ENCODE data around the gene PTPRJ. TPM values are rescaled to one million over a fixed set of nuclear protein-coding genes. Genes with fewer than 3 reads are reported as not detected.

PTPRJ gene
- total RNA-seq, 3 donors from 2014 or later: 14.6 to 15.7 (median 14.7) TPM

DNA sequence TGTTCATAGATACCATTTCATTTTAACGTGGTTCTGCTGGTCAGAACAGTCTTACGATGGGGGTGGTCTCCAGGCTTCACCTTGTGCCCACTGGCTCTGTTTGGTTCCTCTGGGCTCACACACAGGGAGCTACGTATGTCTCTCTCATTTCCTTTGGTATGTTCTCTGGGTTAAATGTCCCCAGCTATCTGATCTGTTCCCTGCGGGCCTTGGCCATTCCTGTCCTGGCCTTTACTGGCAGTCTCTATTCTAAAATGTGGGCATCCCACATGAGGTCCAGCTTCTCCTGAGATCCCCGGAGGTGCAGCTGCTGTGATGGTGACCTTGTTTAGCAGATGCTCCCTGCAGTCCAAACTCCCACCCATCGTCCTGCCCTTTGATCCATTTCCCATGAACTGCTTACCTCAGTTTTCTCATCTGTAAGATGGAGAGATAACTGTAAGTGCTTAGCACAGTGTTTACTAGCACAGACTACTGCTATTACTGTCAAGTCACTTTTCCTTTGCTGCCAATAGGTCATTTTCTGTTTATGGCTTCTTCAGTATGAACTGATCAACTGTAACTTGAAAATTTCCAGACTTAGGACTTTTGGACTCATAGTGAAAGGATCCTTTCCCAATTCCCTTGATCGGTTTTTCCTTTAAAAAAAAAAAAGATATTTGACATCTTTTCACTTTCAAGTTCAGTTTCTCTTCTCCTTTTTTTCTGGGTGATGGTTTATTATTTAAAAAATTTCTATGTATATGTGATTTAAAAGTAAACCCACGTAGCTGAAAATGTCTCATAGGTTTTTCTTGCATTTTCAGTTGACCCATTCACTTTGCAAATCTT, 92.9 kb downstream of the PTPRJ start:
- Histone ChIP-seq H3K27ac (no peak overlapping the region), H3K36me3 (no peaks in the 10 kb centered on the region), H3K27me3 (no peaks in the 10 kb centered on the region), H3K4me1 (no peaks in the 10 kb centered on the region), H3K9me3 (no peaks in the 10 kb centered on the region), H3K4me3 (no peak overlapping the region)
- TF ChIP-seq POLR2AphosphoS5 (IDR thresholded peaks at IDR 0.05) (no peak), POLR2A (IDR thresholded peaks at IDR 0.05) (no peak)
- TF ChIP-seq, protein P1, sequence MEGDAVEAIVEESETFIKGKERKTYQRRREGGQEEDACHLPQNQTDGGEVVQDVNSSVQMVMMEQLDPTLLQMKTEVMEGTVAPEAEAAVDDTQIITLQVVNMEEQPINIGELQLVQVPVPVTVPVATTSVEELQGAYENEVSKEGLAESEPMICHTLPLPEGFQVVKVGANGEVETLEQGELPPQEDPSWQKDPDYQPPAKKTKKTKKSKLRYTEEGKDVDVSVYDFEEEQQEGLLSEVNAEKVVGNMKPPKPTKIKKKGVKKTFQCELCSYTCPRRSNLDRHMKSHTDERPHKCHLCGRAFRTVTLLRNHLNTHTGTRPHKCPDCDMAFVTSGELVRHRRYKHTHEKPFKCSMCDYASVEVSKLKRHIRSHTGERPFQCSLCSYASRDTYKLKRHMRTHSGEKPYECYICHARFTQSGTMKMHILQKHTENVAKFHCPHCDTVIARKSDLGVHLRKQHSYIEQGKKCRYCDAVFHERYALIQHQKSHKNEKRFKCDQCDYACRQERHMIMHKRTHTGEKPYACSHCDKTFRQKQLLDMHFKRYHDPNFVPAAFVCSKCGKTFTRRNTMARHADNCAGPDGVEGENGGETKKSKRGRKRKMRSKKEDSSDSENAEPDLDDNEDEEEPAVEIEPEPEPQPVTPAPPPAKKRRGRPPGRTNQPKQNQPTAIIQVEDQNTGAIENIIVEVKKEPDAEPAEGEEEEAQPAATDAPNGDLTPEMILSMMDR (IDR thresholded peaks at IDR 0.05): no peak
- intact Hi-C loops (cut with DNase I; ENCODE audit: low total_unique reads): no loop called here
- no peak for DNase-seq (ENCODE audit: low spot score in 2 of 2)

DNA sequence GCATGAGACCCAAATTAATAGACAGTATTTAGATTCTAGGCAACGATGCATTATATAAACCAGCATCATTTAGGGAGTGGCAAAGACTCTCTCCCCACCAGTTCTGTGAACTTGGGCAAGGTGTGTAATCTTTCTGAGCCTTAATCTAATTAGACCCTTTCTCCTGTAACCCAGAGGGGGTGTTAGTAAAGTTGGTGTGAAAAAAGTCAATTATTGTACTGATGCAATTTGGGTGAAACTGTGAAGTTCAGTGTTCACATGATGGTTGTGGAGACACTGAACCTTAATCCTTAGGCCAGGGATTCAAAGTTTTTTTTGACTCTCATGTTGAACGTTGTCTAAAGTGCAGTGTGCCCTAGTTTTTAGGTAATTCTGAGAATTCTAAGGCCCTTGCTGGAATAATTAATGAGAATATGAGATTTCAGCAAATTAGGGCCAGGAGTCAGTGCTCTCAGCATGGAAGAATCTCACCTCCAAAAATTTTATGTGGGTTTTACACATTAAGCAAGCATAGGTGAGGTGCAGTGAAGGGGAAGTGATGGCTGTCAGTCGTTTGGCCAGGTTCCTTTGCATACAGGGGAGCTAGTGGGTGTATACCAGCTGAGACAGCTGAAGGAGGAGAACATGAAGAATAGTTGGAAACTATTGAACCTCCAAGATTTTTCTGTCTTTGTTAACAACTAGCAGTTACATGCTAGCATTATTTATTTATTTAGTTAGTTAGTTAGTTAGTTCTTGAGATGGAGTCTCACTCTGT, 94.2 kb downstream of the PTPRJ start:
- intact Hi-C loops (cut with DNase I; ENCODE audit: low total_unique reads): no loop called here
- Histone ChIP-seq H3K9me3 (no peaks in the 10 kb centered on the region), H3K27ac (no peak overlapping the region), H3K4me3 (no peak overlapping the region), H3K27me3 (no peaks in the 10 kb centered on the region), H3K36me3 (no peaks in the 10 kb centered on the region), H3K4me1 (no peaks in the 10 kb centered on the region)
- TF ChIP-seq, protein P1 (IDR thresholded peaks at IDR 0.05): no peak
- TF ChIP-seq POLR2AphosphoS5 (IDR thresholded peaks at IDR 0.05) (no peak), POLR2A (IDR thresholded peaks at IDR 0.05) (no peak)
- no peak for DNase-seq (ENCODE audit: low spot score in 2 of 2)

DNA sequence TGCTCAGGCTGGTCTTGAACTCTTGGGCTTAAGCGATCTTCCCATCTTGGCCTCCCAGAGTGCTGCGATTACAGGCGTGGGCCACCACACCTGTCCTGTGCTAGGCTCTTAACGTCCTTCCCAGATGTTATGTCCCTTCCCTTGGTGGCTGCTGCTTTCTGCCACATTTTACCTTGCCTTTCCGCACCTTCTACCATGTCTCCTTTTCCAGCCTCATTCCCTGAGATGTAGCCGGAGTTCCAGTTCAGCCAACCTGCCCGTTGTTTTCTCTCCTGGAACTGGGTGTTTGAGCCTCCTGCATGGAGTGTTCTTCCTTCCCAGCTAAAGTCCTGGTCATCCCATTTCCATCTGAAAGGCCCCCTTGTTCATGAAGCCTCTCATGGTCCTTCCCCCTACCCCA, 95.3 kb downstream of the PTPRJ start:
- no peak overlapping the region for H3K27ac ChIP-seq
- DNase-seq (ENCODE audit: low spot score in 2 of 2): no peak
- intact Hi-C loops (cut with DNase I; ENCODE audit: low total_unique reads): no loop called here

DNA sequence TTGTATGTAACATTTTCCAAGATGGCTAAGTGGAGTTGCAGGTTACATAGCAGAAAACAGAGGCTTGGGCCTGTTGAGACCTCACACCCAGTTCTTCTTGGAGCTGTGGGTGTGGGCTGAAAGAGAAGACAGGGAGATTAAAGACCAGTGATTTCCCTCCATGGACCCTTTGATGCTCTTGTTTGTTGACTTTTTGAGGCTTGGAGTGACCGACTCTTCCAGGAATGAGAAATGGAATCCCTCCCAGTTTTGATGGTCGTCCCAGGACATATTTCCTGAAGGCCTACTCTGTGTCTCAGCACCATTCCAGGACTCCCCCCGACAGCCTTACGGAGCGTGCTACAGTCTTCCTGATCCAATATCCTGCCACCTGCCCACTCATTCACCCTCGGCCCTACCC, 96.9 kb downstream of the PTPRJ start:
- Histone ChIP-seq H3K27ac (no peak overlapping the region), H3K4me3 (no peak overlapping the region), H3K4me1 (no peaks in the 10 kb centered on the region), H3K36me3 (no peaks in the 10 kb centered on the region), H3K9me3 (no peaks in the 10 kb centered on the region), H3K27me3 (no peaks in the 10 kb centered on the region)
- intact Hi-C loops (cut with DNase I; ENCODE audit: low total_unique reads): no loop called here
- no peak for DNase-seq (ENCODE audit: low spot score in 2 of 2)
- TF ChIP-seq, protein P1 (IDR thresholded peaks at IDR 0.05): no peak
- no peak for TF ChIP-seq POLR2A (IDR thresholded peaks at IDR 0.05)
- TF ChIP-seq POLR2AphosphoS5 (IDR thresholded peaks at IDR 0.05): no peak

More for the DNA sequence above, 95.3 kb downstream of the PTPRJ start:
- TF ChIP-seq POLR2AphosphoS5 (IDR thresholded peaks at IDR 0.05): no peak
- TF ChIP-seq POLR2A (IDR thresholded peaks at IDR 0.05): no peak
- TF ChIP-seq, protein P1 (IDR thresholded peaks at IDR 0.05): no peak
- H3K36me3 ChIP-seq: no peaks in the 10 kb centered on the region
- H3K4me1 ChIP-seq: no peaks in the 10 kb centered on the region
- no peaks in the 10 kb centered on the region for H3K9me3 ChIP-seq
- H3K27me3 ChIP-seq: no peaks in the 10 kb centered on the region
- no peak overlapping the region for H3K4me3 ChIP-seq

DNA sequence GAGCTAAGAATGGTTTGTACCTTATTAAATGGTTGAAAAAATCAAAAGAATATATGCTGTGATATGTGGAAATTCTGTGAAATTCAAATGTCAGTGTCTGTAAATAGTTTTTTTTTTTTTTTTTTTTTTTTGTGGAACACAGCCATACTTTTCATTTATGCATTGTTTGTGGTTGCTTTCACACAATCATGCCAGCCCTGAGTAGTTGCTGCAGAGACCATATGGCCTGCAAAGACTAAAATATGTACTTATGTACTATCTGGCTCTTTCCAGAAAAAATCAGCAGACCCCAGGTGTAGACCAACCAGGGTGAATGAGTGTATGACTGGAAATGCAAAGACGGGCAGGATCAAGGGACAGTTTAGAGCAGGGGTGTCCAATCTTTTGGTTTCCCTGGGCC, 98.3 kb downstream of the PTPRJ start:
- TF ChIP-seq, protein P1 (IDR thresholded peaks at IDR 0.05): no peak
- no peak for TF ChIP-seq POLR2AphosphoS5 (IDR thresholded peaks at IDR 0.05)
- no peak for TF ChIP-seq POLR2A (IDR thresholded peaks at IDR 0.05)
- Histone ChIP-seq H3K36me3 (no peaks in the 10 kb centered on the region), H3K9me3 (no peaks in the 10 kb centered on the region), H3K4me3 (no peak overlapping the region), H3K27me3 (no peaks in the 10 kb centered on the region), H3K4me1 (no peaks in the 10 kb centered on the region), H3K27ac (no peak overlapping the region)
- intact Hi-C loops (cut with DNase I; ENCODE audit: low total_unique reads): no loop called here
- no peak for DNase-seq (ENCODE audit: low spot score in 2 of 2)

Measured in breast epithelium (tissue), 4 donors.